ENCODE data around the gene KRCC1.
A peak's percentile ranks its signal among the peaks of the same experiment; 100 is the strongest.
"Not testable (repeated sequence)": the region's sequence is repeated elsewhere in the genome, so short reads cannot be mapped to it uniquely, and the experiment has no call there.

KRCC1 gene

GRCh38 chr2:88016086-88016959 is 39.3 kb downstream of the KRCC1 start, which contains the start of gene RNU2-63P:
TSS of gene RNU2-63P (minus strand) at chr2:88016547.
- peaks cover 4% of the 10 kb centered on the region for H3K36me3 Mint-ChIP-seq (ENCODE audit: low read depth)
- H3K4me3 Mint-ChIP-seq, result peak within 1 kb of the TSS; percentile 95
- no peaks in the 10 kb centered on the region for H3K27me3 Mint-ChIP-seq
- H3K4me1 Mint-ChIP-seq (ENCODE audit: low read depth), result peaks cover 23% of the 10 kb centered on the region
- peak within 1 kb of the TSS; percentile 100 for H3K27ac Mint-ChIP-seq
- peak; percentile 92 for DNase-seq
- no peaks in the 10 kb centered on the region for H3K9me3 Mint-ChIP-seq

- no peak overlapping the region for H3K4me3 Mint-ChIP-seq
- H3K4me1 Mint-ChIP-seq (ENCODE audit: low read depth), result peaks cover 5% of the 10 kb centered on the region
- H3K27me3 Mint-ChIP-seq, result no peaks in the 10 kb centered on the region
- no peaks in the 10 kb centered on the region for H3K9me3 Mint-ChIP-seq
- H3K27ac Mint-ChIP-seq, result no peak overlapping the region
- H3K36me3 Mint-ChIP-seq (ENCODE audit: low read depth), result no peaks in the 10 kb centered on the region
- no peak for DNase-seq
These were observed 44.6 kb downstream of the KRCC1 start for GRCh38 chr2:88011011-88011410.

GRCh38 chr2:88010136-88010535 is 45.4 kb downstream of the KRCC1 start:
- Mint-ChIP-seq H3K36me3 (ENCODE audit: low read depth) (no peaks in the 10 kb centered on the region), H3K27me3 (no peaks in the 10 kb centered on the region), H3K4me3 (no peak overlapping the region), H3K27ac (no peak overlapping the region), H3K4me1 (ENCODE audit: low read depth) (peaks cover 4% of the 10 kb centered on the region), H3K9me3 (no peaks in the 10 kb centered on the region)
- no peak for DNase-seq

- Mint-ChIP-seq H3K4me3 (no peak overlapping the region), H3K27ac (no peak overlapping the region), H3K27me3 (peaks cover 9% of the 10 kb centered on the region), H3K9me3 (no peaks in the 10 kb centered on the region), H3K4me1 (ENCODE audit: low read depth) (peaks cover 3% of the 10 kb centered on the region), H3K36me3 (ENCODE audit: low read depth) (no peaks in the 10 kb centered on the region)
- DNase-seq, result no peak
These were observed 48.6 kb downstream of the KRCC1 start for GRCh38 chr2:88006912-88007439.

GRCh38 chr2:88005776-88006175 is 49.8 kb downstream of the KRCC1 start:
- no peak for DNase-seq
- Mint-ChIP-seq H3K4me3 (no peak overlapping the region), H3K4me1 (ENCODE audit: low read depth) (peaks cover 8% of the 10 kb centered on the region), H3K27ac (no peak overlapping the region), H3K9me3 (no peaks in the 10 kb centered on the region), H3K36me3 (ENCODE audit: low read depth) (no peaks in the 10 kb centered on the region), H3K27me3 (peaks cover 9% of the 10 kb centered on the region)

GRCh38 chr2:88003074-88003755 is 52.4 kb downstream of the KRCC1 start:
- no peak for DNase-seq
- H3K27me3 Mint-ChIP-seq, result peaks cover 9% of the 10 kb centered on the region
- no peak overlapping the region for H3K4me3 Mint-ChIP-seq
- H3K27ac Mint-ChIP-seq, result no peak overlapping the region
- no peaks in the 10 kb centered on the region for H3K9me3 Mint-ChIP-seq
- H3K36me3 Mint-ChIP-seq (ENCODE audit: low read depth), result no peaks in the 10 kb centered on the region
- H3K4me1 Mint-ChIP-seq (ENCODE audit: low read depth), result peaks cover 8% of the 10 kb centered on the region

- no peak overlapping the region for H3K27ac Mint-ChIP-seq
- H3K4me3 Mint-ChIP-seq, result no peak overlapping the region
- no peak for DNase-seq
- peaks cover 8% of the 10 kb centered on the region for H3K4me1 Mint-ChIP-seq (ENCODE audit: low read depth)
- peaks cover 9% of the 10 kb centered on the region for H3K27me3 Mint-ChIP-seq
- no peaks in the 10 kb centered on the region for H3K9me3 Mint-ChIP-seq
- no peaks in the 10 kb centered on the region for H3K36me3 Mint-ChIP-seq (ENCODE audit: low read depth)
These were observed 53.2 kb downstream of the KRCC1 start for GRCh38 chr2:88002359-88002707.

- H3K27me3 Mint-ChIP-seq; H3K36me3 Mint-ChIP-seq (ENCODE audit: low read depth); H3K27ac Mint-ChIP-seq; DNase-seq; H3K4me3 Mint-ChIP-seq; H3K9me3 Mint-ChIP-seq; H3K4me1 Mint-ChIP-seq (ENCODE audit: low read depth): not testable (repeated sequence)
These were observed 55.1 kb downstream of the KRCC1 start for GRCh38 chr2:88000474-88000873.

GRCh38 chr2:87996570-87996969 is 59.0 kb downstream of the KRCC1 start:
- Mint-ChIP-seq H3K9me3 (no peaks in the 10 kb centered on the region), H3K4me1 (ENCODE audit: low read depth) (peaks cover 1% of the 10 kb centered on the region), H3K4me3 (no peak overlapping the region), H3K36me3 (ENCODE audit: low read depth) (no peaks in the 10 kb centered on the region), H3K27ac (no peak overlapping the region), H3K27me3 (no peaks in the 10 kb centered on the region)
- no peak for DNase-seq

GRCh38 chr2:87995756-87996155 is 59.8 kb downstream of the KRCC1 start:
- no peaks in the 10 kb centered on the region for H3K9me3 Mint-ChIP-seq
- H3K27ac Mint-ChIP-seq, result no peak overlapping the region
- no peaks in the 10 kb centered on the region for H3K4me1 Mint-ChIP-seq (ENCODE audit: low read depth)
- no peak for DNase-seq
- no peaks in the 10 kb centered on the region for H3K36me3 Mint-ChIP-seq (ENCODE audit: low read depth)
- H3K4me3 Mint-ChIP-seq, result no peak overlapping the region
- H3K27me3 Mint-ChIP-seq, result no peaks in the 10 kb centered on the region

GRCh38 chr2:87994304-87994850 is 61.2 kb downstream of the KRCC1 start:
- H3K9me3 Mint-ChIP-seq; H3K36me3 Mint-ChIP-seq (ENCODE audit: low read depth); H3K4me1 Mint-ChIP-seq (ENCODE audit: low read depth); DNase-seq; H3K27ac Mint-ChIP-seq; H3K4me3 Mint-ChIP-seq; H3K27me3 Mint-ChIP-seq: not testable (repeated sequence)

GRCh38 chr2:87992569-87992968 is 63.0 kb downstream of the KRCC1 start:
- not testable (repeated sequence) for H3K36me3 Mint-ChIP-seq (ENCODE audit: low read depth); H3K4me1 Mint-ChIP-seq (ENCODE audit: low read depth); H3K27ac Mint-ChIP-seq; DNase-seq; H3K9me3 Mint-ChIP-seq; H3K27me3 Mint-ChIP-seq; H3K4me3 Mint-ChIP-seq

GRCh38 chr2:87987473-87987872 is 68.1 kb downstream of the KRCC1 start:
- H3K9me3 Mint-ChIP-seq; H3K4me3 Mint-ChIP-seq; H3K27ac Mint-ChIP-seq; H3K36me3 Mint-ChIP-seq (ENCODE audit: low read depth); H3K4me1 Mint-ChIP-seq (ENCODE audit: low read depth); H3K27me3 Mint-ChIP-seq; DNase-seq: not testable (repeated sequence)

GRCh38 chr2:87985902-87986301 is 69.7 kb downstream of the KRCC1 start:
- DNase-seq; H3K4me1 Mint-ChIP-seq (ENCODE audit: low read depth); H3K4me3 Mint-ChIP-seq; H3K27ac Mint-ChIP-seq; H3K27me3 Mint-ChIP-seq; H3K9me3 Mint-ChIP-seq; H3K36me3 Mint-ChIP-seq (ENCODE audit: low read depth): not testable (repeated sequence)

GRCh38 chr2:87981182-87981581 is 74.4 kb downstream of the KRCC1 start:
- not testable (repeated sequence) for H3K27ac Mint-ChIP-seq; H3K4me1 Mint-ChIP-seq (ENCODE audit: low read depth); H3K36me3 Mint-ChIP-seq (ENCODE audit: low read depth); DNase-seq; H3K4me3 Mint-ChIP-seq; H3K9me3 Mint-ChIP-seq; H3K27me3 Mint-ChIP-seq

Measured in activated T-cell treated with anti-CD3 and anti-CD28 coated beads, Interleukin-2, amount 50 U/mL, for 24 hours (primary cell).